Activated B cell treated with CpG ODN at 0.5 μM for 24 hours (primary cell): ENCODE results near the gene TMEM185B. TPM values are rescaled to one million over a fixed set of nuclear protein-coding genes. Genes with fewer than 3 reads are reported as not detected.

ENCODE experiments used
- ATAC-seq: fragments of 200-7000 bp; cut with Tn5 transposase; one replicate; pipeline ENCODE4 v1.10.0; 2021; ENCODE audit warnings: low read depth, mild to moderate bottlenecking, moderate library complexity
- CTCF ChIA-PET: fragments of 350-600 bp; sonication (Branson Sonifier 250); formaldehyde crosslinking; loops from one replicate; lab custom pipeline; 2021; ENCODE audit warnings: antibody characterized with exemption; lab: Charles Lee
- POLR2A ChIA-PET: fragments of 350-600 bp; sonication (Branson Sonifier 250); formaldehyde crosslinking; loops from one replicate; lab custom pipeline; 2021; ENCODE audit warnings: antibody characterized with exemption; lab: Charles Lee
- DNase-seq: peaks from one replicate; pipeline ENCODE4 v3.0.0; 2022
- H3K27ac Mint-ChIP-seq: one replicate; pipeline ENCODE4 v1.8.0; 2020; ENCODE audit warnings: mixed read lengths
- H3K27me3 Mint-ChIP-seq: one replicate; pipeline ENCODE4 v1.8.0; 2021; ENCODE audit warnings: mixed read lengths
- H3K36me3 Mint-ChIP-seq: one replicate; pipeline ENCODE4 v1.8.0; 2021; ENCODE audit warnings: low read depth, mixed read lengths
- H3K4me1 Mint-ChIP-seq: one replicate; pipeline ENCODE4 v1.8.0; 2021; ENCODE audit warnings: mixed read lengths
- H3K4me3 Mint-ChIP-seq: one replicate; pipeline ENCODE4 v1.8.0; 2020; ENCODE audit warnings: mild to moderate bottlenecking, mixed read lengths
- H3K9me3 Mint-ChIP-seq: one replicate; pipeline ENCODE4 v1.8.0; 2020; ENCODE audit warnings: mixed read lengths
- CTCF ChIP-seq: fragments of 200-600 bp; IDR thresholded peaks from one replicate; pipeline ENCODE4 v1.8.0; 2022; ENCODE audit warnings: antibody characterized with exemption, mild to moderate bottlenecking
- intact Hi-C: fragments of 100-400 bp; cut with micrococcal nuclease; formaldehyde crosslinking; loops from one replicate; pipeline ENCODE4 v1.15.1; 2024
- total RNA-seq: library from RNA; stranded (reverse); gene quantifications from 2 replicates; pipeline ENCODE4 v1.2.3, GENCODE V29; 2022

The TMEM185B gene
- total RNA-seq, 1 donor from 2014 or later: 26.8 TPM

- TF ChIP-seq CTCF: peak; percentile 98
- Mint-ChIP-seq H3K9me3 (no peaks in the 10 kb centered on the region), H3K4me1 (peaks cover 50% of the 10 kb centered on the region), H3K36me3 (peaks cover 6% of the 10 kb centered on the region), H3K27ac (peak overlapping the region; percentile 47), H3K27me3 (no peaks in the 10 kb centered on the region), H3K4me3 (no peak overlapping the region)
- intact Hi-C loops: loop anchor here (1.0 to 5.0 kb wide), 4 partner anchors 422 to 1988 kb away; partner anchors contain the start of genes C2orf76 and DBI
- ATAC-seq (no peak), DNase-seq (no peak)
- ChIA-PET POLR2A (interaction anchor here (0.6 to 1.2 kb wide), 3 partner anchors 52 to 496 kb away, joined by 3 to 4 read pairs (median 3); partner anchors contain the start of gene TMEM177), CTCF (interaction anchor here (0.7 to 5.3 kb wide), 27 partner anchors 10 to 534 kb away, joined by 3 to 138 read pairs (median 4); partner anchors contain the start of genes EPB41L5, PTPN4 and TMEM185B)
Observed at GRCh38 chr2:120174963-120175581, 48.1 kb downstream of the TMEM185B start.

Other genes starting within 250 kb of the TMEM185B start
- gene EPB41L5, start 210.3 kb downstream of the TMEM185B start, total RNA-seq: 20.9 and 29.4 TPM in 2 replicates
- gene RALB, start 29.5 kb upstream of the TMEM185B start, total RNA-seq: 29.9 and 33.4 TPM in 2 replicates
- not detected in 2 replicates for gene INHBB, start 122.7 kb upstream of the TMEM185B start, total RNA-seq